ENCODE measurements around the gene CPNE2. TPM values are rescaled to one million over a fixed set of nuclear protein-coding genes. Genes with fewer than 3 reads are reported as not detected.

CPNE2 gene
- total RNA-seq, 1 experiment from 2014 or later, result 14.5 TPM

- no peaks in the 10 kb centered on the region for H3K27me3 ChIP-seq (ENCODE audit: low read length)
- H4K20me1 ChIP-seq (ENCODE audit: low read length), result no peaks in the 10 kb centered on the region
- H3K4me3 ChIP-seq (ENCODE audit: low read length), result no peak overlapping the region
- ChIA-PET CTCF (no interaction called here), POLR2A (ENCODE audit: unreplicated experiment) (no interaction called here)
- intact Hi-C loops (cut with micrococcal nuclease), result no loop called here
- TF ChIP-seq EZH2phosphoT487 (IDR thresholded peaks at IDR 0.05; ENCODE audit: borderline replicate concordance, low read length), result no peak
- no peak for TF ChIP-seq CTCF (conservative IDR thresholded peaks at IDR 0.05; ENCODE audit: low read depth, low read length)
- TF ChIP-seq EZH2 (IDR thresholded peaks at IDR 0.05; ENCODE audit: low read length, unreplicated experiment), result no peak
- no peaks in the 10 kb centered on the region for H3K79me2 ChIP-seq (ENCODE audit: low read length)
- H3K9ac ChIP-seq (ENCODE audit: low read length), result no peak overlapping the region
- H3K4me2 ChIP-seq (ENCODE audit: low read length), result no peak overlapping the region
- no peak overlapping the region for H3K27ac ChIP-seq (ENCODE audit: low read length)
- BruUV-seq (replicated peaks), result no TSS peak
- H3K36me3 ChIP-seq (ENCODE audit: low read depth, low read length), result no peaks in the 10 kb centered on the region
- no peaks in the 10 kb centered on the region for H3K9me3 ChIP-seq (ENCODE audit: low read length)
- no peaks in the 10 kb centered on the region for H3F3A ChIP-seq (ENCODE audit: low read length, unreplicated experiment)
- no peaks in the 10 kb centered on the region for H3K4me1 ChIP-seq (ENCODE audit: insufficient read depth, low read length)
- DNase-seq, result no peak
- no peaks in the 10 kb centered on the region for H3K9me2 ChIP-seq (replicated peaks; ENCODE audit: low read length)
- H2AFZ ChIP-seq (ENCODE audit: low read length), result no peak overlapping the region
- ATAC-seq, result no peak
Measured at GRCh38 chr16:57115514-57116182, 23.3 kb downstream of the CPNE2 start.

- Histone ChIP-seq H3K79me2 (ENCODE audit: low read length) (no peaks in the 10 kb centered on the region), H3K4me2 (ENCODE audit: low read length) (no peak overlapping the region), H3K27ac (ENCODE audit: low read length) (no peak overlapping the region), H3K27me3 (ENCODE audit: low read length) (no peaks in the 10 kb centered on the region), H3K9me3 (ENCODE audit: low read length) (no peaks in the 10 kb centered on the region), H3F3A (ENCODE audit: low read length, unreplicated experiment) (no peaks in the 10 kb centered on the region), H4K20me1 (ENCODE audit: low read length) (no peaks in the 10 kb centered on the region), H2AFZ (ENCODE audit: low read length) (no peak overlapping the region), H3K9me2 (replicated peaks; ENCODE audit: low read length) (no peaks in the 10 kb centered on the region), H3K9ac (ENCODE audit: low read length) (no peak overlapping the region), H3K36me3 (ENCODE audit: low read depth, low read length) (no peaks in the 10 kb centered on the region), H3K4me3 (ENCODE audit: low read length) (no peak overlapping the region), H3K4me1 (ENCODE audit: insufficient read depth, low read length) (no peaks in the 10 kb centered on the region)
- ChIA-PET POLR2A (ENCODE audit: unreplicated experiment) (no interaction called here), CTCF (no interaction called here)
- ATAC-seq, result no peak
- no peak for DNase-seq
- intact Hi-C loops (cut with micrococcal nuclease), result no loop called here
- BruUV-seq (replicated peaks), result no TSS peak
- TF ChIP-seq EZH2 (IDR thresholded peaks at IDR 0.05; ENCODE audit: low read length, unreplicated experiment) (no peak), EZH2phosphoT487 (IDR thresholded peaks at IDR 0.05; ENCODE audit: borderline replicate concordance, low read length) (no peak), CTCF (conservative IDR thresholded peaks at IDR 0.05; ENCODE audit: low read depth, low read length) (no peak)
Measured at GRCh38 chr16:57118461-57119084, 26.2 kb downstream of the CPNE2 start.
